HG03354 (cell line): ENCODE results near the gene PRKN.
"Not testable (repeated sequence)": the region's sequence is repeated elsewhere in the genome, so short reads cannot be mapped to it uniquely, and the experiment has no call there.

Source experiments
- ATAC-seq: cut with Tn5 transposase; IDR thresholded peaks from one replicate; pipeline ENCODE4 v1.9.1; 2021; ENCODE audit warnings: mild to moderate bottlenecking; ENCODE audit not compliant: unreplicated experiment, poor library complexity, severe bottlenecking

PRKN gene

GRCh38 chr6:162562041-162562440 is 165.5 kb downstream of the PRKN start:
- no peak for ATAC-seq

- no peak for ATAC-seq
These were observed 166.7 kb downstream of the PRKN start for GRCh38 chr6:162560891-162561290.

GRCh38 chr6:162554531-162554930 is 173.0 kb downstream of the PRKN start:
- ATAC-seq = no peak

GRCh38 chr6:162546905-162547304 is 180.7 kb downstream of the PRKN start:
- no peak for ATAC-seq

GRCh38 chr6:162543221-162543620 is 184.3 kb downstream of the PRKN start:
- no peak for ATAC-seq

- ATAC-seq = no peak
These were observed 186.5 kb downstream of the PRKN start for GRCh38 chr6:162541019-162541601.

- ATAC-seq = no peak
These were observed 188.2 kb downstream of the PRKN start for GRCh38 chr6:162539321-162539720.

GRCh38 chr6:162538643-162539064 is 188.9 kb downstream of the PRKN start:
- ATAC-seq = no peak

- ATAC-seq = no peak
These were observed 194.6 kb downstream of the PRKN start for GRCh38 chr6:162533009-162533400.

GRCh38 chr6:162532283-162533008 is 195.1 kb downstream of the PRKN start:
- ATAC-seq = no peak

- ATAC-seq = not testable (repeated sequence)
These were observed 196.2 kb downstream of the PRKN start for GRCh38 chr6:162531391-162531790.

- no peak for ATAC-seq
These were observed 199.0 kb downstream of the PRKN start for GRCh38 chr6:162528538-162528937.

- no peak for ATAC-seq
These were observed 200.6 kb downstream of the PRKN start for GRCh38 chr6:162526960-162527359.

- no peak for ATAC-seq
These were observed 202.4 kb downstream of the PRKN start for GRCh38 chr6:162525181-162525580.

- ATAC-seq = no peak
These were observed 214.8 kb downstream of the PRKN start for GRCh38 chr6:162512744-162513143.

- no peak for ATAC-seq
These were observed 230.2 kb downstream of the PRKN start for GRCh38 chr6:162497389-162497788.

GRCh38 chr6:162493917-162494316 is 233.6 kb downstream of the PRKN start:
- ATAC-seq = no peak

GRCh38 chr6:162491637-162492036 is 235.9 kb downstream of the PRKN start:
- no peak for ATAC-seq

GRCh38 chr6:162489101-162489976 is 238.2 kb downstream of the PRKN start:
- no peak for ATAC-seq

- ATAC-seq = no peak
These were observed 239.1 kb downstream of the PRKN start for GRCh38 chr6:162488444-162488843.

- ATAC-seq = no peak
These were observed 242.1 kb downstream of the PRKN start for GRCh38 chr6:162485464-162485863.
